HFFc6 (cell line): ENCODE data around the gene IGF1R. TPM values are rescaled to one million over a fixed set of nuclear protein-coding genes. Genes with fewer than 3 reads are reported as not detected.

Experiments used
- DNase-seq: peaks from one replicate; pipeline ENCODE4 v3.0.0-alpha.2; 2018
- H3K27ac Mint-ChIP-seq: 2 replicates; pipeline ENCODE4 v1.8.0; 2020; ENCODE audit warnings: mild to moderate bottlenecking, mixed read lengths
- H3K27me3 Mint-ChIP-seq: 2 replicates; pipeline ENCODE4 v1.8.0; 2021; ENCODE audit warnings: mild to moderate bottlenecking, moderate library complexity, mixed read lengths; ENCODE audit not compliant: insufficient read depth
- H3K36me3 Mint-ChIP-seq: 2 replicates; pipeline ENCODE4 v1.8.0; 2021; ENCODE audit warnings: low read depth, mixed read lengths
- H3K4me1 Mint-ChIP-seq: 2 replicates; pipeline ENCODE4 v1.8.0; 2020; ENCODE audit warnings: low read depth, mixed read lengths
- H3K4me3 Mint-ChIP-seq: 2 replicates; pipeline ENCODE4 v1.8.0; 2020; ENCODE audit warnings: mild to moderate bottlenecking, moderate library complexity, mixed read lengths
- H3K9me3 Mint-ChIP-seq: 2 replicates; pipeline ENCODE4 v1.8.0; 2020; ENCODE audit warnings: mild to moderate bottlenecking, mixed read lengths
- total RNA-seq, 6 experiments: library from RNA; stranded (reverse); fragmentation: NEBNext Ultra II Directional; extraction: Animal tissue kit (Norgen Biotek cat#: 25700); gene quantifications; 2 replicates in 1 of 6; 3 replicates in 5 of 6; pipeline ENCODE4 v1.2.3, GENCODE V29; 2021
- TF ChIP-seq, protein P1 (sequence below): fragments of 200-600 bp; sonication (generic); IDR thresholded peaks from 2 replicates; pipeline ENCODE4 v1.5.0; 2021; ENCODE audit warnings: antibody characterized with exemption, mild to moderate bottlenecking

Gene IGF1R
- total RNA-seq, 6 experiments from 2014 or later = 46.7 to 61.9 (median 50.1) TPM

DNA sequence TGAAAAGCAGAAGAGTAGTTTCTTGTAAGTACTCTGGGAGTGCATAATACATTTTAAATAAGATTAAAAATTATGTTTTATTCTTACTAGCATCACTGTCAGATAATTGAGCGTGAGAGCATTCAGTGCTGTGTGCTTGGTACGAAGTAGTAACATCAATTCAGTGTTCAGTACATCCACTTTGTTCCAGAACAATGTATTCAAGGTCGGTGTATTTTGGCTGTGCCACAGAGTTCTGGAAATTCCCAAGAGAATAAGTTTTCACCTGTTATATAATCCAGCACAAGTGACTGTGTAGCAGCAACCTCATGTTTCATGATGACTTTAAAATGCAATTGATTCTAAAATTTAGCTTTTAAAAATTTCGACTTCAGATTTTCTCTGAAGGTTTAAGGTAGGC, 130.6 kb downstream of the IGF1R start:
- Mint-ChIP-seq H3K27ac (no peak overlapping the region; the same call in 1 of the 2 replicates), H3K36me3 (0 out of 2 replicates have a peak, but pooled peaks cover 10% of the 10 kb centered on the region), H3K4me1 (peaks cover 65% of the 10 kb centered on the region), H3K27me3 (peaks cover 4% of the 10 kb centered on the region; the same call in 1 of the 2 replicates), H3K9me3 (no peaks in the 10 kb centered on the region), H3K4me3 (no peak overlapping the region)
- no peak for DNase-seq
- TF ChIP-seq, protein P1, sequence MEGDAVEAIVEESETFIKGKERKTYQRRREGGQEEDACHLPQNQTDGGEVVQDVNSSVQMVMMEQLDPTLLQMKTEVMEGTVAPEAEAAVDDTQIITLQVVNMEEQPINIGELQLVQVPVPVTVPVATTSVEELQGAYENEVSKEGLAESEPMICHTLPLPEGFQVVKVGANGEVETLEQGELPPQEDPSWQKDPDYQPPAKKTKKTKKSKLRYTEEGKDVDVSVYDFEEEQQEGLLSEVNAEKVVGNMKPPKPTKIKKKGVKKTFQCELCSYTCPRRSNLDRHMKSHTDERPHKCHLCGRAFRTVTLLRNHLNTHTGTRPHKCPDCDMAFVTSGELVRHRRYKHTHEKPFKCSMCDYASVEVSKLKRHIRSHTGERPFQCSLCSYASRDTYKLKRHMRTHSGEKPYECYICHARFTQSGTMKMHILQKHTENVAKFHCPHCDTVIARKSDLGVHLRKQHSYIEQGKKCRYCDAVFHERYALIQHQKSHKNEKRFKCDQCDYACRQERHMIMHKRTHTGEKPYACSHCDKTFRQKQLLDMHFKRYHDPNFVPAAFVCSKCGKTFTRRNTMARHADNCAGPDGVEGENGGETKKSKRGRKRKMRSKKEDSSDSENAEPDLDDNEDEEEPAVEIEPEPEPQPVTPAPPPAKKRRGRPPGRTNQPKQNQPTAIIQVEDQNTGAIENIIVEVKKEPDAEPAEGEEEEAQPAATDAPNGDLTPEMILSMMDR = no peak

DNA sequence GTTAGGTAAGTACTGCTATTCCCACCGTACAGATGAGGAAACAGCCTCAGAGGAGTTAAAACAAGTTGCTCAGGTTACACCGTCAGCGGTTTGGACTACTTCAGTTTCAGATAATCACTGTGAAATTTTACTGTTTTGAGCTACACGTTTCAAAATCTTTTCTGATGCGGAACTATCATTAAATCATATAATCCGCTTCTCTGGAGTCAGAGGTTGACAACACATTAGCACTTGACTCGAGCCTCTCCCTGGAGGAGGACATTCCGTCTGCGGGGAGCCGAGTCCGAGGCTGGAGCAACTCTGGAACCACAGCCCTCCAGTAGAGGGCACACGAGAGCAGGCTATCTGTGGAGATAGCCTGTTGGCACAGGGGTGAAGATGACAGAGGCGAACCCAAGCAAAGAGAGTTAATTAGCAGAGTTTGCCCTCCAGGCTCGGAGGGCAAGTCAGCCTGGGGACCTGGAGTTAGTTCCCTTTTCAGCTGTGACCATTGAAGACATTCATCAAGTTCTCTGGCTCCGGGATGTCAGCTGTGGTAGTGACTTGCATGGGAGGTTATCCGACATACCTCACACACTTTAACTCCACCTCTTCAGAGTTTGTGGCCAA, 131.2 kb downstream of the IGF1R start:
- peaks cover 4% of the 10 kb centered on the region; the same call in 1 of the 2 replicates for H3K27me3 Mint-ChIP-seq
- 0 out of 2 replicates have a peak, but pooled peaks cover 10% of the 10 kb centered on the region for H3K36me3 Mint-ChIP-seq
- no peaks in the 10 kb centered on the region for H3K9me3 Mint-ChIP-seq
- TF ChIP-seq, protein P1 = peak; percentile 97
- peaks cover 59% of the 10 kb centered on the region for H3K4me1 Mint-ChIP-seq
- H3K27ac Mint-ChIP-seq = peak overlapping the region; percentile 55; the same call in 1 of the 2 replicates
- peak; percentile 65 for DNase-seq
- no peak overlapping the region; the same call in 1 of the 2 replicates for H3K4me3 Mint-ChIP-seq

DNA sequence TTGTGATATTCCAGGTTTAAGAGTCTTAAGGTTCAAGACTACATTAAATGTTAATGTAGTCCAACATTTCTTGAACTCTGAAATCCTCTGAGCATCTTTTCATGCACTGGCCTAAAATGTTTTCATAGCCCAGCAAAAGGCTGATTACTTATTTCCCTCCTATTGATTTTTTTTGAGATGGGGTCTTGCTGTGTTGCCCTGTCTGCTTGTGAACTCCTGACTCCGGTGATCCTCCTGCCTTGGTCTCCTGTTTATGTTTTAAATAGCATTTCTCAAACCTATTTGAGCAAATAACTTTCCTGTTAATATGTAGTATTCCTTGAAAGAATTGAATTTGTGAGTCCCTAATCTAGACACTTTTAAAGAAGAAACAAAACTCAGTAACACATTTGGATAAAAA, 133.5 kb downstream of the IGF1R start:
- Mint-ChIP-seq H3K36me3 (0 out of 2 replicates have a peak, but pooled peaks cover 10% of the 10 kb centered on the region), H3K4me3 (no peak overlapping the region), H3K27ac (no peak overlapping the region; the same call in 1 of the 2 replicates), H3K9me3 (no peaks in the 10 kb centered on the region), H3K4me1 (peaks cover 58% of the 10 kb centered on the region), H3K27me3 (peaks cover 6% of the 10 kb centered on the region)
- DNase-seq = no peak
- TF ChIP-seq, protein P1 = no peak

DNA sequence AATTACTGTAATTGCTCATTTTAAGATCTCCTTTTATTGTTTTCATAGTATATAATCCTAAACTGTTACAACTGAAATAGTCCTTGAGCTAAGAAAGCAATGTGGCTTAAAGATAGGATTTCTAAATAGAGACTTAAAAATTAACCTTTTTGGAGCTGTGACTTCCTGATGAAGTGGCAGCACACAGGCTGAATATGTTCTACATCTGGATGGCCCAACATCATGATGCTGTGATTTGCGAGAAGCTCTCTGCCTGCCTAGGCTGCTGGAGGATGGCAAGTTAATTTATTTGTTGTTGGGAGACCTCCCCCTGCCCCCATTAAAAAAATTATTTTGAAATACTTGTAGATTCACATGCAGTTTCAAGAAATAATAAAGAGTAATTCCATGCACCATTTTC, 134.5 kb downstream of the IGF1R start:
- no peaks in the 10 kb centered on the region for H3K9me3 Mint-ChIP-seq
- H3K27ac Mint-ChIP-seq = no peak overlapping the region; the same call in 1 of the 2 replicates
- peaks cover 58% of the 10 kb centered on the region for H3K4me1 Mint-ChIP-seq

DNA sequence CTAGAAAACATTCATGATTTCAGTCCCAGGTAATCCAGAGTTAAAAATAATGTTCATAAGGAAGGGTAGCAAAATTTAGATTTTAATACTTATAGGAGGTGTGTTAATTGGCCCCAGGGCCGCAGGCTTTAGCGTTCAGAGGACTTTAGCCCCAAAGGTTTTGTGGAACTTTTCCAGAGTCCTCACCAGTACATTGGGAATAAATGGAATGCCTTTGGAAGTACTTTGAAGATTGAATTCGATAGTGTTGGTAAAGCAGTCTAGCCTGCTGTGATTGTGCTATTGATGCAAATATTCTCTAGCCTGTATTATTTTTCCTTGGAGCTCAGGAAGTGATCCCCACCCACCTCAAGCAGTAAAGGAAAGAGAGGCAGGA, 137.1 kb downstream of the IGF1R start:
- Mint-ChIP-seq H3K27me3 (peaks cover 6% of the 10 kb centered on the region), H3K27ac (no peak overlapping the region), H3K4me3 (no peak overlapping the region), H3K4me1 (peaks cover 67% of the 10 kb centered on the region), H3K9me3 (no peaks in the 10 kb centered on the region), H3K36me3 (no peaks in the 10 kb centered on the region)
- no peak for DNase-seq
- TF ChIP-seq, protein P1 = no peak

More for the DNA sequence above, 134.5 kb downstream of the IGF1R start:
- TF ChIP-seq, protein P1 = no peak
- no peak for DNase-seq
- Mint-ChIP-seq H3K4me3 (no peak overlapping the region), H3K36me3 (0 out of 2 replicates have a peak, but pooled peaks cover under 1% of the 10 kb centered on the region), H3K27me3 (peaks cover 6% of the 10 kb centered on the region)
